Neural progenitor cell (in vitro differentiated cells): ENCODE data around the gene GPN1.

ENCODE experiments used
- CTCF ChIP-seq: fragments of 200-600 bp; sonication (generic); IDR thresholded peaks from 2 replicates; pipeline ENCODE4 v1.5.1; 2017; ENCODE audit warnings: antibody characterized with exemption, mild to moderate bottlenecking
- EZH2phosphoT487 ChIP-seq: fragments of 200-600 bp; sonication (generic); IDR thresholded peaks from 2 replicates; pipeline ENCODE4 v1.6.1; 2017; ENCODE audit warnings: antibody characterized with exemption

- TF ChIP-seq CTCF (no peak), EZH2phosphoT487 (no peak)
These were observed 35.3 kb downstream of the GPN1 start for GRCh38 chr2:27664154-27664574.
